Measurements from ENCODE around the gene PTPN2.

Gene PTPN2

GRCh38 chr18:12868576-12868975 lies 15.5 kb downstream of the PTPN2 start:
- Histone ChIP-seq H3F3A (ENCODE audit: insufficient read depth) (no peaks in the 10 kb centered on the region), H2AFZ (ENCODE audit: low read depth, low read length, severe bottlenecking) (no peak overlapping the region), H3K27me3 (ENCODE audit: low read length) (no peaks in the 10 kb centered on the region), H3K9me3 (ENCODE audit: insufficient read depth, low read length) (no peaks in the 10 kb centered on the region), H3K4me3 (ENCODE audit: insufficient read depth, low read length, poor library complexity, severe bottlenecking) (no peak overlapping the region), H3K9ac (ENCODE audit: low read length) (no peak overlapping the region), H3K36me3 (ENCODE audit: low read length) (no peaks in the 10 kb centered on the region), H3K9me2 (replicated peaks; ENCODE audit: insufficient read depth, low read length) (no peaks in the 10 kb centered on the region), H3K79me2 (ENCODE audit: insufficient read depth, low read length) (peaks cover 61% of the 10 kb centered on the region), H4K20me1 (ENCODE audit: low read depth, low read length) (0 out of 2 replicates have a peak, but pooled peaks cover 3% of the 10 kb centered on the region), H3K4me2 (ENCODE audit: low read depth, low read length, poor library complexity, severe bottlenecking) (no peak overlapping the region), H3K27ac (ENCODE audit: low read depth, low read length) (no peak overlapping the region)
- TF ChIP-seq, protein P1, sequence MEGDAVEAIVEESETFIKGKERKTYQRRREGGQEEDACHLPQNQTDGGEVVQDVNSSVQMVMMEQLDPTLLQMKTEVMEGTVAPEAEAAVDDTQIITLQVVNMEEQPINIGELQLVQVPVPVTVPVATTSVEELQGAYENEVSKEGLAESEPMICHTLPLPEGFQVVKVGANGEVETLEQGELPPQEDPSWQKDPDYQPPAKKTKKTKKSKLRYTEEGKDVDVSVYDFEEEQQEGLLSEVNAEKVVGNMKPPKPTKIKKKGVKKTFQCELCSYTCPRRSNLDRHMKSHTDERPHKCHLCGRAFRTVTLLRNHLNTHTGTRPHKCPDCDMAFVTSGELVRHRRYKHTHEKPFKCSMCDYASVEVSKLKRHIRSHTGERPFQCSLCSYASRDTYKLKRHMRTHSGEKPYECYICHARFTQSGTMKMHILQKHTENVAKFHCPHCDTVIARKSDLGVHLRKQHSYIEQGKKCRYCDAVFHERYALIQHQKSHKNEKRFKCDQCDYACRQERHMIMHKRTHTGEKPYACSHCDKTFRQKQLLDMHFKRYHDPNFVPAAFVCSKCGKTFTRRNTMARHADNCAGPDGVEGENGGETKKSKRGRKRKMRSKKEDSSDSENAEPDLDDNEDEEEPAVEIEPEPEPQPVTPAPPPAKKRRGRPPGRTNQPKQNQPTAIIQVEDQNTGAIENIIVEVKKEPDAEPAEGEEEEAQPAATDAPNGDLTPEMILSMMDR (IDR thresholded peaks at IDR 0.05; ENCODE audit: insufficient read depth, low read length, poor library complexity, severe bottlenecking) = no peak
- no peak for TF ChIP-seq EZH2phosphoT487 (conservative IDR thresholded peaks at IDR 0.05; ENCODE audit: low read length)

GRCh38 chr18:12867441-12868123 lies 16.5 kb downstream of the PTPN2 start:
- Histone ChIP-seq H3K27me3 (ENCODE audit: low read length) (no peaks in the 10 kb centered on the region), H2AFZ (ENCODE audit: low read depth, low read length, severe bottlenecking) (no peak overlapping the region), H4K20me1 (ENCODE audit: low read depth, low read length) (0 out of 2 replicates have a peak, but pooled peaks cover 3% of the 10 kb centered on the region), H3K36me3 (ENCODE audit: low read length) (no peaks in the 10 kb centered on the region), H3K9ac (ENCODE audit: low read length) (no peak overlapping the region), H3F3A (ENCODE audit: insufficient read depth) (no peaks in the 10 kb centered on the region), H3K4me3 (ENCODE audit: insufficient read depth, low read length, poor library complexity, severe bottlenecking) (no peak overlapping the region), H3K9me2 (replicated peaks; ENCODE audit: insufficient read depth, low read length) (no peaks in the 10 kb centered on the region), H3K9me3 (ENCODE audit: insufficient read depth, low read length) (no peaks in the 10 kb centered on the region), H3K79me2 (ENCODE audit: insufficient read depth, low read length) (peaks cover 68% of the 10 kb centered on the region), H3K27ac (ENCODE audit: low read depth, low read length) (no peak overlapping the region), H3K4me2 (ENCODE audit: low read depth, low read length, poor library complexity, severe bottlenecking) (no peak overlapping the region)
- TF ChIP-seq, protein P1 (IDR thresholded peaks at IDR 0.05; ENCODE audit: insufficient read depth, low read length, poor library complexity, severe bottlenecking) = no peak
- no peak for TF ChIP-seq EZH2phosphoT487 (conservative IDR thresholded peaks at IDR 0.05; ENCODE audit: low read length)

DNA sequence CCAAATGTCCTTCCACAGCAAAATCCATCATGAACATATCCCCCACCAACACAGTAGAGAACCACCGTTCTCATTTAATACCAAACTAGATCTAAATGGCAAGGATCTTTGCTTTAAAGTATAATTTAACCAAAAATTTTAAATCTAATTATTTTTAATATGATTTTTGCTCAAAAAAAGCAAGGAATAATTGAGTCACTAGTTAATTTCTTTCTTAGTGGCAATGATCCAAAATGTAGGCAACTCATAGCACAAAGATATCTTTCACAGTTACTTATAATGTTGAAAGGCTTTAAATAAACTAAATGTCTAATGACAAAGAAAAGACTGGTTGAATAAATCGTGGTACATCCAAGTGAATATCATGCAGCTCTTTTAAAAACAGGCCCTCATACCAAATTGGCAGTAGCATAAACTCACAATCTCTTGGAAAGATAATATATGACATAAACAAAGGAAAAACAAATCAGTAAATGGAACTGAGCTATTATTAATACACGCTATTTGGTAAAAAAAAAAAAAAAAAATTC lies 20.3 kb downstream of the PTPN2 start:
- 0 out of 2 replicates have a peak, but pooled peaks cover 6% of the 10 kb centered on the region for H4K20me1 ChIP-seq (ENCODE audit: low read depth, low read length)
- H3K79me2 ChIP-seq (ENCODE audit: insufficient read depth, low read length) = peaks cover 70% of the 10 kb centered on the region
- H3K9ac ChIP-seq (ENCODE audit: low read length) = no peak overlapping the region
- no peak for TF ChIP-seq EZH2phosphoT487 (conservative IDR thresholded peaks at IDR 0.05; ENCODE audit: low read length)
- H3K36me3 ChIP-seq (ENCODE audit: low read length) = 0 out of 2 replicates have a peak, but pooled peaks cover 2% of the 10 kb centered on the region
- peaks cover 3% of the 10 kb centered on the region; the same call in 1 of the 2 replicates for H3F3A ChIP-seq (ENCODE audit: insufficient read depth)
- no peak overlapping the region for H3K4me3 ChIP-seq (ENCODE audit: insufficient read depth, low read length, poor library complexity, severe bottlenecking)
- H3K9me2 ChIP-seq (replicated peaks; ENCODE audit: insufficient read depth, low read length) = no peaks in the 10 kb centered on the region
- H2AFZ ChIP-seq (ENCODE audit: low read depth, low read length, severe bottlenecking) = no peak overlapping the region
- no peak overlapping the region for H3K27ac ChIP-seq (ENCODE audit: low read depth, low read length)
- H3K27me3 ChIP-seq (ENCODE audit: low read length) = no peaks in the 10 kb centered on the region
- no peaks in the 10 kb centered on the region for H3K9me3 ChIP-seq (ENCODE audit: insufficient read depth, low read length)
- H3K4me2 ChIP-seq (ENCODE audit: low read depth, low read length, poor library complexity, severe bottlenecking) = no peak overlapping the region

All from SU-DHL-6 (cell line).